ENCODE data around the gene DCBLD1.

GRCh38 chr6:117498159-117498558, 15.7 kb downstream of the DCBLD1 start:
- TF ChIP-seq POLR2AphosphoS5 (IDR thresholded peaks at IDR 0.05; ENCODE audit: low read depth, low read length) = no peak
- TF ChIP-seq POLR2A (IDR thresholded peaks at IDR 0.05; ENCODE audit: low read depth, low read length) = no peak
- TF ChIP-seq TAF1 (IDR thresholded peaks at IDR 0.05; ENCODE audit: low read depth, low read length) = no peak
- no peak for TF ChIP-seq PAX5 (IDR thresholded peaks at IDR 0.05; ENCODE audit: insufficient read depth, low read length, severe bottlenecking)
- peak; percentile 85 for TF ChIP-seq SPI1 (IDR thresholded peaks at IDR 0.05; ENCODE audit: low read depth, low read length)

All from GM12891 (cell line).